ENCODE measurements around the gene TMEM141.

TMEM141 gene

DNA sequence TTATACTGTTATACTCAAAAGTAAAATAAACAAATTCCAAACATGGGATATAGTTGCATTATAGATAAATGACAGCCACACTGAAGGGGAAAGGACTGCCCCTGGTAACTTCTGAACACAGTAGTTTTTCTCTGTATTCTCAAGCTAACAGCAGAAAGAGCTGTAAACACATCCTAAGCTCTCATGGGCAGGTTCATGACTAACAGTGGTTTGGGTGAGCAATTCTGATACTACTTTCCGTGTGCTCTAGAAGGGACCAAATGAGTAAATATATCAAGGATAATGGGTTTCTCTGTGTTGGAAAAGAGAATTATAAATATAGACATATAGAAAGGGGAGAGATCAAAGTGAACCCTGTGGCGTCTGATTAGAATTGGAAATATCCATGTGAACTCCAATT, 40.6 kb upstream of the TMEM141 start:
- no peak overlapping the region for H3K27ac ChIP-seq (ENCODE audit: low read length)
- H3K27me3 ChIP-seq (ENCODE audit: low read depth, low read length) = peaks cover 9% of the 10 kb centered on the region
- H3K4me2 ChIP-seq (ENCODE audit: low read length) = no peak overlapping the region
- TF ChIP-seq, protein P1, sequence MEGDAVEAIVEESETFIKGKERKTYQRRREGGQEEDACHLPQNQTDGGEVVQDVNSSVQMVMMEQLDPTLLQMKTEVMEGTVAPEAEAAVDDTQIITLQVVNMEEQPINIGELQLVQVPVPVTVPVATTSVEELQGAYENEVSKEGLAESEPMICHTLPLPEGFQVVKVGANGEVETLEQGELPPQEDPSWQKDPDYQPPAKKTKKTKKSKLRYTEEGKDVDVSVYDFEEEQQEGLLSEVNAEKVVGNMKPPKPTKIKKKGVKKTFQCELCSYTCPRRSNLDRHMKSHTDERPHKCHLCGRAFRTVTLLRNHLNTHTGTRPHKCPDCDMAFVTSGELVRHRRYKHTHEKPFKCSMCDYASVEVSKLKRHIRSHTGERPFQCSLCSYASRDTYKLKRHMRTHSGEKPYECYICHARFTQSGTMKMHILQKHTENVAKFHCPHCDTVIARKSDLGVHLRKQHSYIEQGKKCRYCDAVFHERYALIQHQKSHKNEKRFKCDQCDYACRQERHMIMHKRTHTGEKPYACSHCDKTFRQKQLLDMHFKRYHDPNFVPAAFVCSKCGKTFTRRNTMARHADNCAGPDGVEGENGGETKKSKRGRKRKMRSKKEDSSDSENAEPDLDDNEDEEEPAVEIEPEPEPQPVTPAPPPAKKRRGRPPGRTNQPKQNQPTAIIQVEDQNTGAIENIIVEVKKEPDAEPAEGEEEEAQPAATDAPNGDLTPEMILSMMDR (IDR thresholded peaks at IDR 0.05; ENCODE audit: low read depth, low read length) = no peak
- TF ChIP-seq EZH2phosphoT487 (IDR thresholded peaks at IDR 0.05; ENCODE audit: low read depth) = no peak
- peaks cover 16% of the 10 kb centered on the region for H3K9me3 ChIP-seq (ENCODE audit: insufficient read depth, low read length)
- no peaks in the 10 kb centered on the region for H3K79me2 ChIP-seq (ENCODE audit: low read length)
- H3K36me3 ChIP-seq (replicated peaks; ENCODE audit: low read depth, low read length) = no peaks in the 10 kb centered on the region
- H3K9ac ChIP-seq (ENCODE audit: low read length) = no peak overlapping the region
- H3K4me3 ChIP-seq (ENCODE audit: low read length) = no peak overlapping the region
- H2AFZ ChIP-seq (ENCODE audit: low read depth, low read length) = no peak overlapping the region
- no peaks in the 10 kb centered on the region for H4K20me1 ChIP-seq (ENCODE audit: insufficient read depth, low read length)
- no peaks in the 10 kb centered on the region for H3K4me1 ChIP-seq (ENCODE audit: low read length)

DNA sequence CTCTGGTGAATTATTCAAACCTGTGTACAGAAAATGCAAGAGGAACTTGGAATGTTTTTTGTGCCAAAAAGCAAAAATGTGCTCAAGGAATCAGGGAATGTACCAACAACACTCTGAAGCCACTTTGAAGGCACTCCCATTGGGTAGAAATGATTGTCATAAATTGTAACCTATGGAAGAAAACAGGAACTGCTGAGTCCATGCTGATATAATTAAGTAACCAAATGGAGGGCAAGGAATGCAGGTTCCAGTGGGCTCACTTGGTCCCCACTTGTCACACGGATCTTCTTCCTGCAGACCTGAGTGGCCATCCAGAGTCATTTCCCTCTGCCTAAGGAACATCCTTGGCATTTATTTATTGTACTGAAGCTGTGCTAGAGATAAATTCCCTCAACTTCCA, 39.9 kb upstream of the TMEM141 start:
- no peak overlapping the region for H3K4me2 ChIP-seq (ENCODE audit: low read length)
- H3K36me3 ChIP-seq (replicated peaks; ENCODE audit: low read depth, low read length) = no peaks in the 10 kb centered on the region
- H3K27ac ChIP-seq (ENCODE audit: low read length) = no peak overlapping the region
- peaks cover 16% of the 10 kb centered on the region for H3K9me3 ChIP-seq (ENCODE audit: insufficient read depth, low read length)
- no peaks in the 10 kb centered on the region for H3K4me1 ChIP-seq (ENCODE audit: low read length)
- no peak overlapping the region for H3K4me3 ChIP-seq (ENCODE audit: low read length)
- peaks cover 9% of the 10 kb centered on the region for H3K27me3 ChIP-seq (ENCODE audit: low read depth, low read length)
- no peaks in the 10 kb centered on the region for H4K20me1 ChIP-seq (ENCODE audit: insufficient read depth, low read length)
- H3K9ac ChIP-seq (ENCODE audit: low read length) = no peak overlapping the region
- H2AFZ ChIP-seq (ENCODE audit: low read depth, low read length) = no peak overlapping the region
- H3K79me2 ChIP-seq (ENCODE audit: low read length) = no peaks in the 10 kb centered on the region
- TF ChIP-seq EZH2phosphoT487 (IDR thresholded peaks at IDR 0.05; ENCODE audit: low read depth) = no peak
- TF ChIP-seq, protein P1 (IDR thresholded peaks at IDR 0.05; ENCODE audit: low read depth, low read length) = no peak

DNA sequence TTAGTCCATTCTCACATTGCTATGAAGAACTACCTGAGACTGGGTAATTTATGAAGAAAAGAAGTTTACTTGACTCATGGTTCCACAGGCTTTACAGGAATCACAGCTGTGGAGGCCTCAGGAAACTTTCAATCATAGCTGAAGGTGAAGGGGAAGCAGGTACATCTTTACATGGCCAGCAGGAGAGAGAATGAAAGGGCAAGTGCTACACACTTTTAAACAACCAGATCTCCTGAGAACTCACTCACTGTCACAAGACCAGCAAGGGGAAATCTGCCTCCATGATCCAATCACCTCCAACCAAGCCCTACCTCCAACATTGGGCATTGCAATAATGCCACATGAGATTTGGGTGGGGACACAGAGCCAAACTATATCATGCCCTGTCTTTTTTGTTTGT, 39.3 kb upstream of the TMEM141 start:
- Histone ChIP-seq H3K27ac (ENCODE audit: low read length) (no peak overlapping the region), H3K9me3 (ENCODE audit: insufficient read depth, low read length) (peaks cover 16% of the 10 kb centered on the region), H3K27me3 (ENCODE audit: low read depth, low read length) (peaks cover 9% of the 10 kb centered on the region), H3K4me1 (ENCODE audit: low read length) (no peaks in the 10 kb centered on the region), H3K4me2 (ENCODE audit: low read length) (no peak overlapping the region), H4K20me1 (ENCODE audit: insufficient read depth, low read length) (no peaks in the 10 kb centered on the region), H3K36me3 (replicated peaks; ENCODE audit: low read depth, low read length) (no peaks in the 10 kb centered on the region), H3K4me3 (ENCODE audit: low read length) (no peak overlapping the region), H2AFZ (ENCODE audit: low read depth, low read length) (no peak overlapping the region), H3K9ac (ENCODE audit: low read length) (no peak overlapping the region), H3K79me2 (ENCODE audit: low read length) (no peaks in the 10 kb centered on the region)
- TF ChIP-seq, protein P1 (IDR thresholded peaks at IDR 0.05; ENCODE audit: low read depth, low read length) = no peak
- TF ChIP-seq EZH2phosphoT487 (IDR thresholded peaks at IDR 0.05; ENCODE audit: low read depth) = no peak

DNA sequence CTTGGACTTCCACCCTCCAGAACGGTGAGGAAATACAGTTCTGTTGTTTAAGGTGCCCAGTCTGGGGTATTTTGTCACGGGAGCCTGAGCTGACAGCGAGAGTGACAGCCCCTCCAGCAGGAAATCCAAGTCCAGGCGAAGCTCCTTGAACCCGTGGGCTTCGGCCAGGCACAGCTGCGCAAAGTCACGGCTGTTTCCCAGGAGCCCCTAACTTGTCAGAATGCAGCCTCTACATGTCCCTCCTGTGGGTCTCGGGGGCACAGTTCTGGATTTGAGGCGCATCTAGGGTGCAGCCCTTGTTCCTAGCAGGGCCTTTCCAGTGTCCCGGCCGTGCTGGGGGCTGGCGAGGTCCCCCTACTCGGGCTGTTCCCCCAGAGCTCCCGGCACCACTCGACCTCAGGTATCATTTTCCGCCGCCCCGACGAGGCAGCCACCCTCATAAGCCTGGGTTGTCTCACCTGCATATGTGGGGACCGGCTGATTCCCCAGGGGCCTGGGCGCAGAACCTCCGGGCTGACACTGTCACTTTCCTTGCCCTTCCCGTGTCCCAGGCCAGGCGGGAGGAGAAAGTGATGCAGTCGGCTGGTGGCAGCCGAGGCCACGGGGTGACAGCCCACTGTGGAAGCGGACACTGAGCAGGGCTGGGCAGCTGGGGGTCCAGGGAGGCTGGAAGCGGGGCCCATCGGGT, 37.6 kb upstream of the TMEM141 start:
- H4K20me1 ChIP-seq (ENCODE audit: insufficient read depth, low read length) = no peaks in the 10 kb centered on the region
- H3K9ac ChIP-seq (ENCODE audit: low read length) = no peak overlapping the region
- no peaks in the 10 kb centered on the region for H3K4me1 ChIP-seq (ENCODE audit: low read length)
- H3K79me2 ChIP-seq (ENCODE audit: low read length) = no peaks in the 10 kb centered on the region
- TF ChIP-seq, protein P1 (IDR thresholded peaks at IDR 0.05; ENCODE audit: low read depth, low read length) = no peak
- TF ChIP-seq EZH2phosphoT487 (IDR thresholded peaks at IDR 0.05; ENCODE audit: low read depth) = no peak
- no peaks in the 10 kb centered on the region for H3K36me3 ChIP-seq (replicated peaks; ENCODE audit: low read depth, low read length)
- no peak overlapping the region for H3K4me3 ChIP-seq (ENCODE audit: low read length)
- peaks cover 3% of the 10 kb centered on the region for H3K27me3 ChIP-seq (ENCODE audit: low read depth, low read length)
- H3K27ac ChIP-seq (ENCODE audit: low read length) = no peak overlapping the region
- no peak overlapping the region for H3K4me2 ChIP-seq (ENCODE audit: low read length)
- H2AFZ ChIP-seq (ENCODE audit: low read depth, low read length) = no peak overlapping the region
- peaks cover 16% of the 10 kb centered on the region for H3K9me3 ChIP-seq (ENCODE audit: insufficient read depth, low read length)

Data from OCI-LY3 (cell line).